ENCODE data around the gene UNC13A. TPM values are rescaled to one million over a fixed set of nuclear protein-coding genes. Genes with fewer than 3 reads are reported as not detected.

Gene UNC13A
- total and polyA plus RNA-seq, 2 of the 13 experiments (the other 11 are each of a cell fraction or from before 2014, with no cell fraction given), result 0.11 to 0.45 TPM

GRCh38 chr19:17605761-17606589 is 82.2 kb downstream of the UNC13A start (continued):
- TF ChIP-seq, protein P1, sequence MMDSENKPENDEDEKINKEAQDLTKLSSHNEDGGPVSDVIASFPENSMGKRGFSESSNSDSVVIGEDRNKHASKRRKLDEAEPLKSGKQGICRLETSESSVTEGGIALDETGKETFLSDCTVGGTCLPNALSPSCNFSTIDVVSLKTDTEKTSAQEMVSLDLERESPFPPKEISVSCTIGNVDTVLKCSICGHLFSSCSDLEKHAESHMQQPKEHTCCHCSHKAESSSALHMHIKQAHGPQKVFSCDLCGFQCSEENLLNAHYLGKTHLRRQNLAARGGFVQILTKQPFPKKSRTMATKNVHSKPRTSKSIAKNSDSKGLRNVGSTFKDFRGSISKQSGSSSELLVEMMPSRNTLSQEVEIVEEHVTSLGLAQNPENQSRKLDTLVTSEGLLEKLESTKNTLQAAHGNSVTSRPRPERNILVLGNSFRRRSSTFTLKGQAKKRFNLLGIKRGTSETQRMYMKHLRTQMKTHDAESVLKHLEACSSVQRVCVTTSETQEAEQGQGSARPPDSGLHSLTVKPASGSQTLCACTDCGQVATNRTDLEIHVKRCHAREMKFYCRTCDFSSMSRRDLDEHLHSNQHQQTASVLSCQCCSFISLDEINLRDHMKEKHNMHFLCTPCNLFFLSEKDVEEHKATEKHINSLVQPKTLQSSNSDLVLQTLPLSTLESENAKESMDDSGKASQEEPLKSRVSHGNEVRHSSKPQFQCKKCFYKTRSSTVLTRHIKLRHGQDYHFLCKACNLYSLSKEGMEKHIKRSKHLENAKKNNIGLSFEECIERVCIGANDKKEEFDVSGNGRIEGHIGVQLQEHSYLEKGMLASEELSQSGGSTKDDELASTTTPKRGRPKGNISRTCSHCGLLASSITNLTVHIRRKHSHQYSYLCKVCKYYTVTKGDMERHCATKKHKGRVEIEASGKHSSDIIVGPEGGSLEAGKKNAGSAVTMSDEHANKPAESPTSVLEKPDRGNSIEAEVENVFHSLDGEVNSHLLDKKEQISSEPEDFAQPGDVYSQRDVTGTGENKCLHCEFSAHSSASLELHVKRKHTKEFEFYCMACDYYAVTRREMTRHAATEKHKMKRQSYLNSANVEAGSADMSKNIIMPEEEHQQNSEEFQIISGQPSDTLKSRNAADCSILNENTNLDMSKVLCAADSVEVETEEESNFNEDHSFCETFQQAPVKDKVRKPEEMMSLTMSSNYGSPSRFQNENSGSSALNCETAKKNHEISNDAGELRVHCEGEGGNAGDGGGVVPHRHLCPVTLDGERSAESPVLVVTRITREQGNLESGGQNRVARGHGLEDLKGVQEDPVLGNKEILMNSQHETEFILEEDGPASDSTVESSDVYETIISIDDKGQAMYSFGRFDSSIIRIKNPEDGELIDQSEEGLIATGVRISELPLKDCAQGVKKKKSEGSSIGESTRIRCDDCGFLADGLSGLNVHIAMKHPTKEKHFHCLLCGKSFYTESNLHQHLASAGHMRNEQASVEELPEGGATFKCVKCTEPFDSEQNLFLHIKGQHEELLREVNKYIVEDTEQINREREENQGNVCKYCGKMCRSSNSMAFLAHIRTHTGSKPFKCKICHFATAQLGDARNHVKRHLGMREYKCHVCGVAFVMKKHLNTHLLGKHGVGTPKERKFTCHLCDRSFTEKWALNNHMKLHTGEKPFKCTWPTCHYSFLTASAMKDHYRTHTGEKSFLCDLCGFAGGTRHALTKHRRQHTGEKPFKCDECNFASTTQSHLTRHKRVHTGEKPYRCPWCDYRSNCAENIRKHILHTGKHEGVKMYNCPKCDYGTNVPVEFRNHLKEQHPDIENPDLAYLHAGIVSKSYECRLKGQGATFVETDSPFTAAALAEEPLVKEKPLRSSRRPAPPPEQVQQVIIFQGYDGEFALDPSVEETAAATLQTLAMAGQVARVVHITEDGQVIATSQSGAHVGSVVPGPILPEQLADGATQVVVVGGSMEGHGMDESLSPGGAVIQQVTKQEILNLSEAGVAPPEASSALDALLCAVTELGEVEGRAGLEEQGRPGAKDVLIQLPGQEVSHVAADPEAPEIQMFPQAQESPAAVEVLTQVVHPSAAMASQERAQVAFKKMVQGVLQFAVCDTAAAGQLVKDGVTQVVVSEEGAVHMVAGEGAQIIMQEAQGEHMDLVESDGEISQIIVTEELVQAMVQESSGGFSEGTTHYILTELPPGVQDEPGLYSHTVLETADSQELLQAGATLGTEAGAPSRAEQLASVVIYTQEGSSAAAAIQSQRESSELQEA (CRISPR knock-in tag; IDR thresholded peaks at IDR 0.05; ENCODE audit: not compliant biosample characterization), result peak; percentile 99
- TF ChIP-seq ZNF891 (CRISPR knock-in tag; IDR thresholded peaks at IDR 0.05) (peak; percentile 98), ZSCAN25 (CRISPR knock-in tag; IDR thresholded peaks at IDR 0.05) (peak; percentile 94), ZGPAT (CRISPR knock-in tag; IDR thresholded peaks at IDR 0.05) (peak; percentile 99), AHDC1 (CRISPR knock-in tag; IDR thresholded peaks at IDR 0.05; ENCODE audit: borderline replicate concordance) (no peak; the same call in 1 of the 2 replicates), TSC22D2 (CRISPR knock-in tag; IDR thresholded peaks at IDR 0.05; ENCODE audit: borderline replicate concordance) (peak; percentile 99)
- TF ChIP-seq, protein P2, sequence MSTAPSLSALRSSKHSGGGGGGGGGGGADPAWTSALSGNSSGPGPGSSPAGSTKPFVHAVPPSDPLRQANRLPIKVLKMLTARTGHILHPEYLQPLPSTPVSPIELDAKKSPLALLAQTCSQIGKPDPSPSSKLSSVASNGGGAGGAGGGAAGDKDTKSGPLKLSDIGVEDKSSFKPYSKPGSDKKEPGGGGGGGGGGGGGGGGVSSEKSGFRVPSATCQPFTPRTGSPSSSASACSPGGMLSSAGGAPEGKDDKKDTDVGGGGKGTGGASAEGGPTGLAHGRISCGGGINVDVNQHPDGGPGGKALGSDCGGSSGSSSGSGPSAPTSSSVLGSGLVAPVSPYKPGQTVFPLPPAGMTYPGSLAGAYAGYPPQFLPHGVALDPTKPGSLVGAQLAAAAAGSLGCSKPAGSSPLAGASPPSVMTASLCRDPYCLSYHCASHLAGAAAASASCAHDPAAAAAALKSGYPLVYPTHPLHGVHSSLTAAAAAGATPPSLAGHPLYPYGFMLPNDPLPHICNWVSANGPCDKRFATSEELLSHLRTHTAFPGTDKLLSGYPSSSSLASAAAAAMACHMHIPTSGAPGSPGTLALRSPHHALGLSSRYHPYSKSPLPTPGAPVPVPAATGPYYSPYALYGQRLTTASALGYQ (CRISPR knock-in tag; IDR thresholded peaks at IDR 0.05), result peak; percentile 75; the same call in 1 of the 2 replicates
- TF ChIP-seq, protein P3, sequence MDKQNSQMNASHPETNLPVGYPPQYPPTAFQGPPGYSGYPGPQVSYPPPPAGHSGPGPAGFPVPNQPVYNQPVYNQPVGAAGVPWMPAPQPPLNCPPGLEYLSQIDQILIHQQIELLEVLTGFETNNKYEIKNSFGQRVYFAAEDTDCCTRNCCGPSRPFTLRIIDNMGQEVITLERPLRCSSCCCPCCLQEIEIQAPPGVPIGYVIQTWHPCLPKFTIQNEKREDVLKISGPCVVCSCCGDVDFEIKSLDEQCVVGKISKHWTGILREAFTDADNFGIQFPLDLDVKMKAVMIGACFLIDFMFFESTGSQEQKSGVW (CRISPR knock-in tag; IDR thresholded peaks at IDR 0.05; ENCODE audit: borderline replicate concordance), result peak; percentile 98

All from HepG2 (cell line).